Caco-2 (cell line): ENCODE results near the gene TMCO6. TPM values are rescaled to one million over a fixed set of nuclear protein-coding genes. Genes with fewer than 3 reads are reported as not detected.
"Not testable (repeated sequence)": the region's sequence is repeated elsewhere in the genome, so short reads cannot be mapped to it uniquely, and the experiment has no call there.

Source experiments
- BruUV-seq: library from RNA; stranded (reverse); fragments of 400-500 nt; replicated peaks from 2 replicates; lab custom pipeline; 2021; lab: Mats Ljungman, UMichigan
- CTCF ChIA-PET: fragments of 300-600 bp; sonication (Branson Sonifier 250); formaldehyde crosslinking; loops from one replicate; lab custom pipeline; 2022; ENCODE audit warnings: antibody characterized with exemption; lab: Charles Lee
- POLR2A ChIA-PET: fragments of 300-600 bp; sonication (Branson Sonifier 250); formaldehyde crosslinking; loops from one replicate; lab custom pipeline; 2022; ENCODE audit warnings: antibody characterized with exemption; lab: Charles Lee
- DNase-seq, 2 experiments: peaks; one replicate each; pipeline versions ENCODE4 v3.0.0 to v3.0.0-alpha.2; 2020 to 2022
- H3K27me3 ChIP-seq: replicated peaks from 2 replicates; pipeline ENCODE4 v1.6.0; 2011; ENCODE audit warnings: low read length; ENCODE audit not compliant: control insufficient read depth, insufficient read depth
- H3K36me3 ChIP-seq: 2 replicates; pipeline ENCODE4 v1.5.1; 2011; ENCODE audit warnings: low read length; ENCODE audit not compliant: control insufficient read depth, insufficient read depth
- H3K4me1 ChIP-seq: fragments of 250-450 bp; sonication (Bioruptor Pico); 2 replicates; pipeline ENCODE4 v1.5.1; 2020; ENCODE audit warnings: mild to moderate bottlenecking
- H3K4me3 ChIP-seq: 2 replicates; pipeline ENCODE4 v1.5.1; 2011; ENCODE audit warnings: low read depth, mild to moderate bottlenecking, control low read depth, low read length
- H3K9me3 ChIP-seq: fragments of 250-450 bp; sonication (Bioruptor Pico); 2 replicates; pipeline ENCODE4 v1.5.1; 2020; ENCODE audit warnings: mild to moderate bottlenecking, moderate library complexity
- H3K27ac Mint-ChIP-seq: one replicate; pipeline ENCODE4 v1.8.0; 2022; ENCODE audit warnings: mixed read lengths; ENCODE audit not compliant: unreplicated experiment
- H3K27me3 Mint-ChIP-seq: one replicate; pipeline ENCODE4 v1.8.0; 2022; ENCODE audit warnings: mixed read lengths; ENCODE audit not compliant: insufficient read depth, unreplicated experiment
- H3K36me3 Mint-ChIP-seq: one replicate; pipeline ENCODE4 v1.8.0; 2022; ENCODE audit warnings: mild to moderate bottlenecking, mixed read lengths; ENCODE audit not compliant: insufficient read depth, unreplicated experiment
- H3K4me1 Mint-ChIP-seq: one replicate; pipeline ENCODE4 v1.8.0; 2022; ENCODE audit warnings: low read depth, mixed read lengths; ENCODE audit not compliant: unreplicated experiment
- H3K4me3 Mint-ChIP-seq: one replicate; pipeline ENCODE4 v1.8.0; 2022; ENCODE audit warnings: mild to moderate bottlenecking, moderate library complexity, mixed read lengths; ENCODE audit not compliant: unreplicated experiment
- H3K9me3 Mint-ChIP-seq: one replicate; pipeline ENCODE4 v1.8.0; 2022; ENCODE audit warnings: mixed read lengths; ENCODE audit not compliant: unreplicated experiment
- CTCF ChIP-seq, 2 experiments: fragments of 200-600 bp in 1 of 2; IDR thresholded peaks; 1 replicate in 1 of 2; 2 replicates in 1 of 2; pipeline versions ENCODE4 v1.5.1 to v1.8.0; 2011 to 2022; ENCODE audit warnings: antibody characterized with exemption in 1 of 2, control low read depth in 1 of 2, inconsistent platforms in 1 of 2, low read depth in 1 of 2, low read length in 1 of 2, mild to moderate bottlenecking in 1 of 2, moderate library complexity in 1 of 2; ENCODE audit not compliant: insufficient read depth in 1 of 2, severe bottlenecking in 1 of 2, unreplicated experiment in 1 of 2
- intact Hi-C: fragments of 100-400 bp; cut with micrococcal nuclease; formaldehyde crosslinking; loops from one replicate; pipeline ENCODE4 v1.10.0; 2022; ENCODE audit not compliant: unreplicated experiment
- total RNA-seq: library from RNA; stranded (reverse); gene quantifications from 2 replicates; pipeline ENCODE4 v1.2.3, GENCODE V29; 2022

The TMCO6 gene
- total RNA-seq, 1 experiment from 2014 or later, result 37.8 TPM

- H3K27ac Mint-ChIP-seq, result no peak overlapping the region
- H3K4me3 Mint-ChIP-seq, result no peak overlapping the region
- no peaks in the 10 kb centered on the region for H3K4me1 Mint-ChIP-seq
- ChIA-PET CTCF (no interaction called here), POLR2A (no interaction called here)
- no peaks in the 10 kb centered on the region for H3K4me1 ChIP-seq
- intact Hi-C loops, result no loop called here
- DNase-seq, result no peak
- peaks cover 4% of the 10 kb centered on the region for H3K36me3 Mint-ChIP-seq
- TF ChIP-seq CTCF (IDR thresholded peaks at IDR 0.05; ENCODE audit: insufficient read depth in 1 of 2, low read depth in 1 of 2, low read length in 1 of 2, severe bottlenecking in 1 of 2, unreplicated experiment in 1 of 2), result no peak
- no peaks in the 10 kb centered on the region for H3K9me3 ChIP-seq
- H3K36me3 ChIP-seq, result no peaks in the 10 kb centered on the region
- no peaks in the 10 kb centered on the region for H3K27me3 Mint-ChIP-seq
- no peaks in the 10 kb centered on the region for H3K9me3 Mint-ChIP-seq
- H3K27me3 ChIP-seq, result no peaks in the 10 kb centered on the region
- BruUV-seq, result no TSS peak
- H3K4me3 ChIP-seq, result no peak overlapping the region
These were observed 40.4 kb upstream of the TMCO6 start for GRCh38 chr5:140598836-140599235.

GRCh38 chr5:140600096-140600495 lies 39.2 kb upstream of the TMCO6 start:
- no peaks in the 10 kb centered on the region for H3K9me3 Mint-ChIP-seq
- no peak for DNase-seq
- H3K4me1 Mint-ChIP-seq, result no peaks in the 10 kb centered on the region
- H3K36me3 ChIP-seq, result no peaks in the 10 kb centered on the region
- no peak for TF ChIP-seq CTCF (IDR thresholded peaks at IDR 0.05; ENCODE audit: insufficient read depth in 1 of 2, low read depth in 1 of 2, low read length in 1 of 2, severe bottlenecking in 1 of 2, unreplicated experiment in 1 of 2)
- no peaks in the 10 kb centered on the region for H3K9me3 ChIP-seq
- intact Hi-C loops, result no loop called here
- peaks cover 4% of the 10 kb centered on the region for H3K36me3 Mint-ChIP-seq
- H3K27me3 Mint-ChIP-seq, result no peaks in the 10 kb centered on the region
- H3K27ac Mint-ChIP-seq, result no peak overlapping the region
- no peaks in the 10 kb centered on the region for H3K4me1 ChIP-seq
- no TSS peak for BruUV-seq
- H3K4me3 ChIP-seq, result no peak overlapping the region
- POLR2A ChIA-PET, result no interaction called here
- H3K4me3 Mint-ChIP-seq, result no peak overlapping the region
- H3K27me3 ChIP-seq, result no peaks in the 10 kb centered on the region
- CTCF ChIA-PET, result no interaction called here

DNA sequence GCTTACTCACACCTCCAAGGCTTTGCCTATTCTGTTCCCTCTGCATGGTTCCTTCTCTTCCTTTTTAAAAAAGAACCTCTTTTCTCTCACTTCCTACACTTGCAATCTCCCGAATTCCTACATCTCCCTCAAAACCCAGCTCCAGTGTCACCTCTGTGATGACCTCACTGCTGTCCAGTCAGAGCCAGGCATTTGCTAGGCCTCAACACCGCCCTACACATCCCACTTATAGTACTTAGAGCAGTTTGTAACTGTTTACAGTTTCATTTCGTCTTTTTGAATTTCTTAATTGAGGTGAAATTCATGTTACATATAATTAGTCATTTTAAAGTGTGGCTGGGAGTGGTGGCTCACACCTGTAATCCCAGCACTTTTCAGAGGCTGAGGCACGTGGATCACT lies 37.1 kb upstream of the TMCO6 start:
- Histone ChIP-seq H3K4me3 (no peak overlapping the region), H3K27me3 (no peaks in the 10 kb centered on the region), H3K36me3 (no peaks in the 10 kb centered on the region), H3K4me1 (no peaks in the 10 kb centered on the region), H3K9me3 (no peaks in the 10 kb centered on the region)
- TF ChIP-seq CTCF (IDR thresholded peaks at IDR 0.05; ENCODE audit: insufficient read depth in 1 of 2, low read depth in 1 of 2, low read length in 1 of 2, severe bottlenecking in 1 of 2, unreplicated experiment in 1 of 2), result no peak
- DNase-seq, result no peak
- ChIA-PET CTCF (no interaction called here), POLR2A (no interaction called here)
- no peak overlapping the region for H3K27ac Mint-ChIP-seq
- H3K27me3 Mint-ChIP-seq, result no peaks in the 10 kb centered on the region
- H3K4me1 Mint-ChIP-seq, result no peaks in the 10 kb centered on the region
- H3K4me3 Mint-ChIP-seq, result no peak overlapping the region
- intact Hi-C loops, result no loop called here
- no TSS peak for BruUV-seq
- no peaks in the 10 kb centered on the region for H3K9me3 Mint-ChIP-seq
- H3K36me3 Mint-ChIP-seq, result peaks cover 4% of the 10 kb centered on the region

DNA sequence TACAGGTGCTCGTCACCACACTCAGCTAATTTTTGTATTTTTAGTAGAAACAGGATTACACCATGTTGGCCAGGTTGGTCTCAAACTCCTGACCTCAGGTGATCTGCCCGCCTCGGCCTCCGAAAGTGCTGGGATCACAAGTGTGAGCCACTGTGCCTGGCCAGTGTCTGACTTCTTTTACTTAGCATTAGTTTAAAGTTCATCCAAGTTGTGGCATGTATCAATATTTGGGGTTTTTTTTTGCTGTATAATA lies 35.9 kb upstream of the TMCO6 start:
- H3K27me3 ChIP-seq, result not testable (repeated sequence)

More for the DNA sequence above, 35.9 kb upstream of the TMCO6 start:
- H3K36me3 Mint-ChIP-seq, H3K9me3 Mint-ChIP-seq, H3K27ac Mint-ChIP-seq, H3K4me1 Mint-ChIP-seq, DNase-seq, BruUV-seq, H3K9me3 ChIP-seq, H3K27me3 Mint-ChIP-seq, H3K4me1 ChIP-seq, H3K36me3 ChIP-seq, H3K4me3 Mint-ChIP-seq, POLR2A ChIA-PET, H3K4me3 ChIP-seq, CTCF ChIA-PET, intact Hi-C loops: not testable (repeated sequence)
